ENCODE results near the gene ZNF292.
"Not testable (repeated sequence)": the region's sequence is repeated elsewhere in the genome, so short reads cannot be mapped to it uniquely, and the experiment has no call there.

Gene ZNF292

GRCh38 chr6:87154993-87155841 is at the start of gene ZNF292:
ZNF292 (plus strand) TSS chr6:87155565; CDS start chr6:87155592, 27 bp downstream.
- peak; percentile 95 for DNase-seq (ENCODE audit: low read depth in 2 of 2)

GRCh38 chr6:87105823-87106222 is 49.5 kb upstream of the ZNF292 start:
- peak in 1 of 2 experiments; percentile 8 for DNase-seq (ENCODE audit: low read depth in 2 of 2)

- no peak for DNase-seq (ENCODE audit: low read depth in 2 of 2)
Observed at GRCh38 chr6:87110636-87111035, 44.7 kb upstream of the ZNF292 start.

GRCh38 chr6:87115402-87116135 is 39.8 kb upstream of the ZNF292 start:
- DNase-seq (ENCODE audit: low read depth in 2 of 2): no peak

- no peak for DNase-seq (ENCODE audit: low read depth in 2 of 2)
Observed at GRCh38 chr6:87116922-87117321, 38.4 kb upstream of the ZNF292 start.

GRCh38 chr6:87118054-87118453 is 37.3 kb upstream of the ZNF292 start:
- no peak for DNase-seq (ENCODE audit: low read depth in 2 of 2)

- DNase-seq (ENCODE audit: low read depth in 2 of 2): no peak
Observed at GRCh38 chr6:87122477-87122876, 32.9 kb upstream of the ZNF292 start.

- no peak for DNase-seq (ENCODE audit: low read depth in 2 of 2)
Observed at GRCh38 chr6:87124074-87124473, 31.3 kb upstream of the ZNF292 start.

GRCh38 chr6:87126501-87126900 is 28.9 kb upstream of the ZNF292 start:
- DNase-seq (ENCODE audit: low read depth in 2 of 2): no peak

- no peak for DNase-seq (ENCODE audit: low read depth in 2 of 2)
Observed at GRCh38 chr6:87127737-87128136, 27.6 kb upstream of the ZNF292 start.

- DNase-seq (ENCODE audit: low read depth in 2 of 2): no peak
Observed at GRCh38 chr6:87136963-87137362, 18.4 kb upstream of the ZNF292 start.

GRCh38 chr6:87139236-87139635 is 16.1 kb upstream of the ZNF292 start:
- no peak for DNase-seq (ENCODE audit: low read depth in 2 of 2)

GRCh38 chr6:87139927-87140326 is 15.4 kb upstream of the ZNF292 start:
- not testable (repeated sequence) for DNase-seq (ENCODE audit: low read depth in 2 of 2)

GRCh38 chr6:87146363-87146762 is 9.0 kb upstream of the ZNF292 start:
- DNase-seq (ENCODE audit: low read depth in 2 of 2): no peak

GRCh38 chr6:87150406-87150805 is 5.0 kb upstream of the ZNF292 start:
- DNase-seq (ENCODE audit: low read depth in 2 of 2): no peak

GRCh38 chr6:87151471-87151780 is 3.9 kb upstream of the ZNF292 start:
- no peak for DNase-seq (ENCODE audit: low read depth in 2 of 2)

GRCh38 chr6:87151781-87152525 is 3.4 kb upstream of the ZNF292 start:
- no peak for DNase-seq (ENCODE audit: low read depth in 2 of 2)

GRCh38 chr6:87152526-87152955 is 2.8 kb upstream of the ZNF292 start:
- no peak for DNase-seq (ENCODE audit: low read depth in 2 of 2)

GRCh38 chr6:87154641-87154992 is 748 bp upstream of the ZNF292 start:
- no peak for DNase-seq (ENCODE audit: low read depth in 2 of 2)

- DNase-seq (ENCODE audit: low read depth in 2 of 2): no peak
Observed at GRCh38 chr6:87155842-87156815, 764 bp downstream of the ZNF292 start.

- DNase-seq (ENCODE audit: low read depth in 2 of 2): not testable (repeated sequence)
Observed at GRCh38 chr6:87157596-87157995, 2.2 kb downstream of the ZNF292 start.

Data from fibroblast of skin of left biceps (primary cell).